A549 (cell line): ENCODE measurements around the gene MBP.

Source experiments
- CHD2 ChIP-seq: fragments of 150-350 bp; IDR thresholded peaks from 2 replicates; pipeline ENCODE4 v1.6.1; 2014; ENCODE audit warnings: low read length; ENCODE audit not compliant: partially characterized antibody
- NR3C1 ChIP-seq: fragments of >200 bp; sonication (Bioruptor Twin); formaldehyde crosslinking; IDR thresholded peaks from 3 replicates; pipeline ENCODE4 v1.6.1; 2017
- POLR2A ChIP-seq: IDR thresholded peaks from 2 replicates; pipeline ENCODE4 v1.6.1; 2012; ENCODE audit warnings: mild to moderate bottlenecking, low read length
- RFX5 ChIP-seq: fragments of 450-650 bp; IDR thresholded peaks from 2 replicates; pipeline ENCODE4 v1.7.1; 2014; ENCODE audit warnings: antibody characterized with exemption, mild to moderate bottlenecking, moderate library complexity
- TF ChIP-seq, protein P1 (sequence below): IDR thresholded peaks from 2 replicates; pipeline ENCODE4 v1.6.1; 2012
- TF ChIP-seq, protein P2 (sequence below): fragments of >200 bp; sonication (Bioruptor Twin); formaldehyde crosslinking; IDR thresholded peaks from 3 replicates; pipeline ENCODE4 v1.5.1; 2016

DNA sequence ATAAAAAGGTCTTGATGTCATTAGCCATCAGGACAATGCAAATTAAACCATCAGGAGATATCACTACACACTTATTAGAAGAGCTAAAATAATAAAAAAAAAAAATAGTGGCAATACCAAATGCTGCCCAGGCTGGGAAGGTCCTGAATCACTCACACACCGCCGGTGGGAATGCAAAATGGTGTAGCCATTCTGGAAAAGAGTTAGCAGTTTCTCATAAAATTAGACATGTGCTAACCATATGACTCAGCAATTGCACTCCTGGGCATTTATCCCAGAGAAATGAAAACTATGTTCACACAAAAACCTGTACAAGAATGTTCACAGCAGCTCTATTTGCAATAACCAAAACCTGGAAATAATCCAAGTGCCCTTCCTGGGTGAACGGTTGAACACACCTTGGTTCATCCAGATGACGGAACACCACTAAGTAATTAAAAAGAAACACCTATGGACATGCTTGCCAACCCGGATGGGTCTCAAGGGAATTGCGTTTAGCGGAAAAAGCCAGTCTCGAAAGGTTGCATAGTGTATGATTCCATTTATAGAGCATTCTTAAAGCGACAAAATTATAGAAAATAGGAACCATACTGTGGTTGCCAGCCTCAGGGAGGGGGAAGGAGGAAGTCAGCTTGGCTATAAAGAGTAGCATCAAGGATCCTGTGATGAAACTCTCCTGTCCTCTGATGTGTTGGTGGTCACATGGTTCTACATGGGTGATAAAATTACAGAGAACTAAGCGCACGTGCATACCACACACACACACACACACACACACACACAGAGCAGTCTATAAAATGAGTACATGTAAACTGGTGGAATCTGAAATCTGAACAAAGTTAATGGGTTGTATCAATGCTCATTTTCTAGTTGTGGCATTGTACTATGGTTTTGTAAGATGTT lies 4.6 kb downstream of the MBP start:
- TF ChIP-seq RFX5 (no peak), POLR2A (no peak), CHD2 (no peak), NR3C1 (no peak)
- TF ChIP-seq, protein P1, sequence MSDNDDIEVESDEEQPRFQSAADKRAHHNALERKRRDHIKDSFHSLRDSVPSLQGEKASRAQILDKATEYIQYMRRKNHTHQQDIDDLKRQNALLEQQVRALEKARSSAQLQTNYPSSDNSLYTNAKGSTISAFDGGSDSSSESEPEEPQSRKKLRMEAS = peak; percentile 81
- TF ChIP-seq, protein P2, sequence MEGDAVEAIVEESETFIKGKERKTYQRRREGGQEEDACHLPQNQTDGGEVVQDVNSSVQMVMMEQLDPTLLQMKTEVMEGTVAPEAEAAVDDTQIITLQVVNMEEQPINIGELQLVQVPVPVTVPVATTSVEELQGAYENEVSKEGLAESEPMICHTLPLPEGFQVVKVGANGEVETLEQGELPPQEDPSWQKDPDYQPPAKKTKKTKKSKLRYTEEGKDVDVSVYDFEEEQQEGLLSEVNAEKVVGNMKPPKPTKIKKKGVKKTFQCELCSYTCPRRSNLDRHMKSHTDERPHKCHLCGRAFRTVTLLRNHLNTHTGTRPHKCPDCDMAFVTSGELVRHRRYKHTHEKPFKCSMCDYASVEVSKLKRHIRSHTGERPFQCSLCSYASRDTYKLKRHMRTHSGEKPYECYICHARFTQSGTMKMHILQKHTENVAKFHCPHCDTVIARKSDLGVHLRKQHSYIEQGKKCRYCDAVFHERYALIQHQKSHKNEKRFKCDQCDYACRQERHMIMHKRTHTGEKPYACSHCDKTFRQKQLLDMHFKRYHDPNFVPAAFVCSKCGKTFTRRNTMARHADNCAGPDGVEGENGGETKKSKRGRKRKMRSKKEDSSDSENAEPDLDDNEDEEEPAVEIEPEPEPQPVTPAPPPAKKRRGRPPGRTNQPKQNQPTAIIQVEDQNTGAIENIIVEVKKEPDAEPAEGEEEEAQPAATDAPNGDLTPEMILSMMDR = no peak
